HG03175 (cell line): Measurements from ENCODE around the gene LRP1B.
A peak's percentile ranks its signal among the peaks of the same experiment; 100 is the strongest.

Experiments
- ATAC-seq: cut with Tn5 transposase; IDR thresholded peaks from one replicate; pipeline ENCODE4 v1.9.1; 2021; ENCODE audit warnings: mild to moderate bottlenecking, moderate library complexity; ENCODE audit not compliant: unreplicated experiment

The LRP1B gene

GRCh38 chr2:141605163-141605562 is 525.7 kb downstream of the LRP1B start:
- ATAC-seq: no peak

- no peak for ATAC-seq
These were observed 529.2 kb downstream of the LRP1B start for GRCh38 chr2:141601511-141602152.

GRCh38 chr2:141599721-141600120 is 531.1 kb downstream of the LRP1B start:
- ATAC-seq: no peak

- ATAC-seq: no peak
These were observed 531.8 kb downstream of the LRP1B start for GRCh38 chr2:141598982-141599381.

GRCh38 chr2:141595316-141595920 is 535.4 kb downstream of the LRP1B start:
- no peak for ATAC-seq

- ATAC-seq: no peak
These were observed 539.0 kb downstream of the LRP1B start for GRCh38 chr2:141591787-141592186.

GRCh38 chr2:141590620-141591019 is 540.2 kb downstream of the LRP1B start:
- no peak for ATAC-seq

- no peak for ATAC-seq
These were observed 541.5 kb downstream of the LRP1B start for GRCh38 chr2:141589314-141589713.

GRCh38 chr2:141586985-141587384 is 543.8 kb downstream of the LRP1B start:
- no peak for ATAC-seq

GRCh38 chr2:141582213-141582612 is 548.6 kb downstream of the LRP1B start:
- no peak for ATAC-seq

GRCh38 chr2:141579071-141579470 is 551.7 kb downstream of the LRP1B start:
- ATAC-seq: no peak

- ATAC-seq: no peak
These were observed 560.2 kb downstream of the LRP1B start for GRCh38 chr2:141570474-141571131.

GRCh38 chr2:141569941-141570340 is 560.9 kb downstream of the LRP1B start:
- ATAC-seq: no peak

- no peak for ATAC-seq
These were observed 565.2 kb downstream of the LRP1B start for GRCh38 chr2:141565597-141565996.

- ATAC-seq: no peak
These were observed 570.1 kb downstream of the LRP1B start for GRCh38 chr2:141560723-141561122.

GRCh38 chr2:141557329-141558095 is 573.3 kb downstream of the LRP1B start:
- ATAC-seq: peak; percentile 67

- no peak for ATAC-seq
These were observed 574.8 kb downstream of the LRP1B start for GRCh38 chr2:141555876-141556470.

- peak; percentile 63 for ATAC-seq
These were observed 576.0 kb downstream of the LRP1B start for GRCh38 chr2:141554810-141555209.

GRCh38 chr2:141534666-141535362 is 596.0 kb downstream of the LRP1B start:
- peak; percentile 90 for ATAC-seq

GRCh38 chr2:141529659-141530058 is 601.2 kb downstream of the LRP1B start:
- no peak for ATAC-seq

GRCh38 chr2:141528990-141529389 is 601.8 kb downstream of the LRP1B start:
- peak; percentile 59 for ATAC-seq
